HG02943 (cell line): ENCODE data around the gene ISYNA1.
"Not testable (repeated sequence)": the region's sequence is repeated elsewhere in the genome, so short reads cannot be mapped to it uniquely, and the experiment has no call there.

ENCODE experiments used
- ATAC-seq: cut with Tn5 transposase; IDR thresholded peaks from one replicate; pipeline ENCODE4 v1.9.1; 2021; ENCODE audit warnings: mild to moderate bottlenecking, low read depth, moderate library complexity; ENCODE audit not compliant: unreplicated experiment

The ISYNA1 gene

GRCh38 chr19:18421371-18421959 lies 16.5 kb downstream of the ISYNA1 start:
- no peak for ATAC-seq

GRCh38 chr19:18420930-18421329 lies 17.0 kb downstream of the ISYNA1 start:
- no peak for ATAC-seq

- no peak for ATAC-seq
Measured at GRCh38 chr19:18419699-18420460, 18.1 kb downstream of the ISYNA1 start.

GRCh38 chr19:18419195-18419698 lies 18.7 kb downstream of the ISYNA1 start, which contains the start of gene SSBP4:
Gene SSBP4, plus strand, starts transcription at chr19:18419398. Its CDS starts 251 bp downstream, at chr19:18419649.
- no peak for ATAC-seq

- no peak for ATAC-seq
Measured at GRCh38 chr19:18418483-18419194, 19.3 kb downstream of the ISYNA1 start.

- ATAC-seq, result no peak
Measured at GRCh38 chr19:18418029-18418482, 19.9 kb downstream of the ISYNA1 start.

GRCh38 chr19:18417250-18418028 lies 20.5 kb downstream of the ISYNA1 start:
- ATAC-seq, result no peak

- ATAC-seq, result no peak
Measured at GRCh38 chr19:18416778-18417249, 21.1 kb downstream of the ISYNA1 start.

GRCh38 chr19:18415178-18415867 lies 22.6 kb downstream of the ISYNA1 start:
- ATAC-seq, result no peak

- no peak for ATAC-seq
Measured at GRCh38 chr19:18414504-18415177, 23.3 kb downstream of the ISYNA1 start.

GRCh38 chr19:18412610-18413239 lies 25.2 kb downstream of the ISYNA1 start:
- ATAC-seq, result no peak

- ATAC-seq, result no peak
Measured at GRCh38 chr19:18408053-18408476, 29.9 kb downstream of the ISYNA1 start.

- no peak for ATAC-seq
Measured at GRCh38 chr19:18406749-18407148, 31.2 kb downstream of the ISYNA1 start.

GRCh38 chr19:18405754-18406153 lies 32.2 kb downstream of the ISYNA1 start:
- ATAC-seq, result not testable (repeated sequence)

GRCh38 chr19:18402455-18403248 lies 35.3 kb downstream of the ISYNA1 start:
- ATAC-seq, result not testable (repeated sequence)

- ATAC-seq, result no peak
Measured at GRCh38 chr19:18401580-18402112, 36.3 kb downstream of the ISYNA1 start.

GRCh38 chr19:18399008-18399407 lies 38.9 kb downstream of the ISYNA1 start:
- no peak for ATAC-seq
